Esophagus squamous epithelium (tissue), 4 donors: Measurements from ENCODE around the gene ITGA11.

ENCODE experiments used
- CTCF ChIP-seq, 6 experiments: fragments of 450-650 bp in 4 of 6; fragments of 200-600 bp in 2 of 6; sonication (generic) in 2 of 6; IDR thresholded peaks; one replicate each; pipeline ENCODE4 v1.5.1; 2016 to 2019; ENCODE audit warnings: antibody characterized with exemption in 6 of 6, mild to moderate bottlenecking in 4 of 6, moderate library complexity in 4 of 6
- POLR2A ChIP-seq, 4 donors: fragments of 450-650 bp; IDR thresholded peaks; one replicate each; pipeline ENCODE4 v1.6.1; 2017; ENCODE audit warnings: antibody characterized with exemption in 4 of 4, mild to moderate bottlenecking in 4 of 4, moderate library complexity in 3 of 4

- TF ChIP-seq CTCF (IDR thresholded peaks at IDR 0.05): no peak
- TF ChIP-seq POLR2A (IDR thresholded peaks at IDR 0.05): no peak
These were observed 53.4 kb downstream of the ITGA11 start for GRCh38 chr15:68378595-68378994.
